NCI-H510A treated with DMSO at 0.1 percent for 48 hours (cell line): ENCODE measurements around the gene CPLANE1.

Source experiments
- DNase-seq: peaks from one replicate; lab custom pipeline; 2025; lab: John Stamatoyannopoulos, UW

Gene CPLANE1

GRCh38 chr5:37064442-37064841, 184.7 kb downstream of the CPLANE1 start:
- DNase-seq, result no peak

GRCh38 chr5:37063739-37064138, 185.4 kb downstream of the CPLANE1 start:
- no peak for DNase-seq

GRCh38 chr5:37060030-37060429, 189.1 kb downstream of the CPLANE1 start:
- no peak for DNase-seq

- DNase-seq, result no peak
Measured at GRCh38 chr5:37056762-37057161, 192.4 kb downstream of the CPLANE1 start.
